Liver (tissue), 9 donors: ENCODE results near the gene SPHK2. TPM values are rescaled to one million over a fixed set of nuclear protein-coding genes. Genes with fewer than 3 reads are reported as not detected.

Experiments
- DNase-seq: peaks from one replicate; pipeline ENCODE4 v3.0.0-alpha.2; 2017; ENCODE audit warnings: low spot score
- H3K27ac ChIP-seq, 2 donors: one replicate each; pipeline ENCODE4 v1.7.0; 2013; ENCODE audit warnings: inconsistent platforms in 2 of 2, low read length in 2 of 2, control low read depth in 1 of 2, low read depth in 1 of 2, mild to moderate bottlenecking in 1 of 2
- H3K27me3 ChIP-seq, 4 donors: one replicate each; pipeline versions ENCODE4 v1.6.1 to v1.7.0; 2013; ENCODE audit warnings: low read length in 3 of 4, inconsistent platforms in 1 of 4, mild to moderate bottlenecking in 1 of 4, moderate library complexity in 1 of 4; ENCODE audit not compliant: control insufficient read depth in 4 of 4, insufficient read depth in 4 of 4
- H3K36me3 ChIP-seq, 4 donors: one replicate each; pipeline versions ENCODE4 v1.6.1 to v1.7.0; 2013; ENCODE audit warnings: low read length in 3 of 4, mild to moderate bottlenecking in 3 of 4, low read depth in 1 of 4, moderate library complexity in 1 of 4; ENCODE audit not compliant: control insufficient read depth in 4 of 4, insufficient read depth in 3 of 4
- H3K4me1 ChIP-seq, 4 donors: one replicate each; pipeline versions ENCODE4 v1.6.1 to v1.7.0; 2013; ENCODE audit warnings: low read length in 3 of 4, mild to moderate bottlenecking in 3 of 4, moderate library complexity in 1 of 4; ENCODE audit not compliant: control insufficient read depth in 4 of 4, insufficient read depth in 4 of 4
- H3K4me3 ChIP-seq, 3 donors: one replicate each; pipeline versions ENCODE4 v1.6.1 to v1.7.0; 2013; ENCODE audit warnings: low read length in 3 of 3, control low read depth in 1 of 3, low read depth in 1 of 3, mild to moderate bottlenecking in 1 of 3
- H3K9ac ChIP-seq, 2 donors: one replicate each; pipeline ENCODE4 v1.7.0; 2013; ENCODE audit warnings: low read length in 2 of 2, mild to moderate bottlenecking in 2 of 2, moderate library complexity in 2 of 2, control low read depth in 1 of 2, low read depth in 1 of 2
- H3K9me3 ChIP-seq, 4 donors: one replicate each; pipeline versions ENCODE4 v1.6.1 to v1.7.0; 2013; ENCODE audit warnings: low read length in 3 of 4; ENCODE audit not compliant: control insufficient read depth in 4 of 4
- ATF3 ChIP-seq: IDR thresholded peaks from 2 replicates; pipeline ENCODE4 v1.6.1; 2016; ENCODE audit warnings: antibody characterized with exemption
- CTCF ChIP-seq: fragments of 150-350 bp; IDR thresholded peaks from 2 replicates; pipeline ENCODE4 v1.5.1; 2017; ENCODE audit warnings: improper control_type of control experiment, low read depth, low read length; ENCODE audit not compliant: missing input control
- EGR1 ChIP-seq, 2 donors: IDR thresholded peaks; 2 replicates each; pipeline ENCODE4 v1.6.1; 2016 to 2018; ENCODE audit warnings: antibody characterized with exemption in 2 of 2, low read depth in 2 of 2
- FOXA1 ChIP-seq: IDR thresholded peaks from 2 replicates; pipeline ENCODE4 v1.6.1; 2016; ENCODE audit warnings: antibody characterized with exemption
- GABPA ChIP-seq, 2 donors: IDR thresholded peaks in 1 of 2; conservative IDR thresholded peaks in 1 of 2; 2 replicates each; pipeline ENCODE4 v1.6.1; 2016; ENCODE audit warnings: antibody characterized with exemption in 2 of 2, mild to moderate bottlenecking in 1 of 2, moderate library complexity in 1 of 2
- HNF4A ChIP-seq, 2 donors: conservative IDR thresholded peaks; 2 replicates each; pipeline ENCODE4 v1.6.1; 2016; ENCODE audit warnings: antibody characterized with exemption in 2 of 2, mild to moderate bottlenecking in 2 of 2
- HNF4G ChIP-seq: IDR thresholded peaks from 2 replicates; pipeline ENCODE4 v1.6.1; 2016; ENCODE audit warnings: antibody characterized with exemption
- MAX ChIP-seq: IDR thresholded peaks from 2 replicates; pipeline ENCODE4 v1.6.1; 2016; ENCODE audit warnings: antibody characterized with exemption
- NR2F2 ChIP-seq: IDR thresholded peaks from 2 replicates; pipeline ENCODE4 v1.6.1; 2016; ENCODE audit warnings: antibody characterized with exemption
- RXRA ChIP-seq, 2 donors: IDR thresholded peaks; 2 replicates each; pipeline ENCODE4 v1.6.1; 2017 to 2018; ENCODE audit warnings: antibody characterized with exemption in 2 of 2, mild to moderate bottlenecking in 1 of 2
- SP1 ChIP-seq: IDR thresholded peaks from 2 replicates; pipeline ENCODE4 v1.6.1; 2018; ENCODE audit warnings: antibody characterized with exemption, mild to moderate bottlenecking
- ZBTB33 ChIP-seq: IDR thresholded peaks from 2 replicates; pipeline ENCODE4 v1.6.1; 2016; ENCODE audit warnings: antibody characterized with exemption
- WGBS: extraction: QIAGEN DNeasy Blood & Tissue Kit; methylation state at CpG from one replicate; pipeline ENCODE4 v1.1.7; 2013; 5-methylcytosine and 5-hydroxymethylcytosine counted together
- polyA plus RNA-seq, 2 donors: library from polyadenylated mRNA; stranded (reverse) in 1 of 2; unstranded in 1 of 2; fragments of 200-250 nt in 1 of 2; fragments of >200 nt in 1 of 2; fragmentation: Nextera tagmentation in 1 of 2; extraction: Ambion mirVana in 1 of 2; gene quantifications; one replicate each; pipeline versions ENCODE4 v1.2.1 to v1.2.3, GENCODE V29; 2013 to 2015
- total RNA-seq, 2 donors: library from RNA; depleted of rRNA; stranded (reverse); fragments of >200 nt; gene quantifications; one replicate each; pipeline ENCODE4 v1.2.3, GENCODE V29; 2014
- donor health status: healthy.
- donor health status: healthy.
- donor health status: healthy.
- donor health status: healthy.
- donor health status: healthy.

The SPHK2 gene
- total and polyA plus RNA-seq, 4 donors = 9.6 to 17.3 (median 12.3) TPM

GRCh38 chr19:48624791-48625723 lies 5.8 kb downstream of the SPHK2 start:
- Histone ChIP-seq H3K27ac (peak overlapping the region; percentile 20 to 76), H3K9ac (peak overlapping the region in 1 of 2 donors; percentile 60), H3K4me3 (peak overlapping the region; percentile 21 to 59 (median 57)), H3K4me1 (peaks cover 10 to 56% (median 40%) of the 10 kb centered on the region in 4 donors), H3K9me3 (no peaks in the 10 kb centered on the region), H3K27me3 (no peaks in the 10 kb centered on the region), H3K36me3 (no peaks in the 10 kb centered on the region)
- DNase-seq = peak; percentile 64
- TF ChIP-seq HNF4A (conservative IDR thresholded peaks at IDR 0.05) = peak in 1 of 2 donors; percentile 3
- no peak for TF ChIP-seq SP1
- no peak for TF ChIP-seq CTCF
- no peak for TF ChIP-seq MAX
- 29% methylated on average over 24 of the region's 24 CpGs for WGBS

- DNase-seq = peak; percentile 35
- Histone ChIP-seq H3K27me3 (no peaks in the 10 kb centered on the region), H3K4me3 (peak overlapping the region in 1 of 3 donors; percentile 41), H3K9me3 (no peaks in the 10 kb centered on the region), H3K4me1 (peaks cover 12 to 64% (median 40%) of the 10 kb centered on the region in 4 donors), H3K36me3 (peaks cover 0 to 2% (median 0%) of the 10 kb centered on the region in 4 donors), H3K9ac (no peak overlapping the region), H3K27ac (no peak overlapping the region)
- 77% methylated on average over 30 of the region's 30 CpGs for whole genome bisulfite sequencing
- TF ChIP-seq ATF3 (no peak), ZBTB33 (no peak), SP1 (no peak), CTCF (no peak), RXRA (IDR thresholded peaks at IDR 0.05) (no peak), HNF4A (conservative IDR thresholded peaks at IDR 0.05) (no peak), EGR1 (IDR thresholded peaks at IDR 0.05; ENCODE audit: low read depth in 2 of 2) (no peak), NR2F2 (no peak), HNF4G (no peak), FOXA1 (no peak), GABPA (IDR thresholded peaks at IDR 0.05 in 1 of 2, conservative IDR thresholded peaks at IDR 0.05 in 1 of 2) (no peak)
Observed at GRCh38 chr19:48625891-48626327, 6.6 kb downstream of the SPHK2 start.
